Ascending aorta (tissue), 2 donors: ENCODE data around the gene ZFTA. TPM values are rescaled to one million over a fixed set of nuclear protein-coding genes. Genes with fewer than 3 reads are reported as not detected.
"Not testable (repeated sequence)": the region's sequence is repeated elsewhere in the genome, so short reads cannot be mapped to it uniquely, and the experiment has no call there.

Source experiments
- DNase-seq, 2 donors: peaks; one replicate each; pipeline ENCODE4 v3.0.0-alpha.2; 2019; ENCODE audit warnings: low spot score in 2 of 2
- H3K27ac ChIP-seq, 2 donors: fragments of 200-600 bp; sonication (generic); one replicate each; pipeline ENCODE4 v1.5.1; 2016 to 2017; ENCODE audit warnings: mild to moderate bottlenecking in 1 of 2
- H3K27me3 ChIP-seq: fragments of 200-600 bp; sonication (generic); one replicate; pipeline ENCODE4 v1.5.1; 2017
- H3K36me3 ChIP-seq, 2 donors: fragments of 200-600 bp; sonication (generic); one replicate each; pipeline ENCODE4 v1.5.1; 2016
- H3K4me1 ChIP-seq, 2 donors: fragments of 200-600 bp; sonication (generic); one replicate each; pipeline ENCODE4 v1.5.1; 2016 to 2017; ENCODE audit warnings: mild to moderate bottlenecking in 1 of 2
- H3K4me3 ChIP-seq, 2 donors: fragments of 200-600 bp; sonication (generic); one replicate each; pipeline ENCODE4 v1.5.1; 2016 to 2017; ENCODE audit warnings: mild to moderate bottlenecking in 1 of 2
- H3K9me3 ChIP-seq, 2 donors: fragments of 200-600 bp; sonication (generic); one replicate each; pipeline ENCODE4 v1.5.1; 2016
- intact Hi-C: fragments of 100-400 bp; cut with DNase I; formaldehyde crosslinking; loops from one replicate; pipeline ENCODE4 v1.15.1; 2023
- total RNA-seq: library from RNA; depleted of rRNA; stranded (reverse); fragments of >200 nt; gene quantifications from one replicate; pipeline ENCODE4 v1.1.0, GENCODE V29; 2016
- TF ChIP-seq, protein P1 (sequence below), 3 experiments: fragments of 200-600 bp in 2 of 3; fragments of 450-650 bp in 1 of 3; sonication (generic) in 2 of 3; IDR thresholded peaks; one replicate each; pipeline ENCODE4 v1.5.1; 2016 to 2019; ENCODE audit warnings: antibody characterized with exemption in 3 of 3, mild to moderate bottlenecking in 1 of 3, moderate library complexity in 1 of 3

Gene ZFTA
- total RNA-seq, 1 donor from 2014 or later: 34.7 TPM

DNA sequence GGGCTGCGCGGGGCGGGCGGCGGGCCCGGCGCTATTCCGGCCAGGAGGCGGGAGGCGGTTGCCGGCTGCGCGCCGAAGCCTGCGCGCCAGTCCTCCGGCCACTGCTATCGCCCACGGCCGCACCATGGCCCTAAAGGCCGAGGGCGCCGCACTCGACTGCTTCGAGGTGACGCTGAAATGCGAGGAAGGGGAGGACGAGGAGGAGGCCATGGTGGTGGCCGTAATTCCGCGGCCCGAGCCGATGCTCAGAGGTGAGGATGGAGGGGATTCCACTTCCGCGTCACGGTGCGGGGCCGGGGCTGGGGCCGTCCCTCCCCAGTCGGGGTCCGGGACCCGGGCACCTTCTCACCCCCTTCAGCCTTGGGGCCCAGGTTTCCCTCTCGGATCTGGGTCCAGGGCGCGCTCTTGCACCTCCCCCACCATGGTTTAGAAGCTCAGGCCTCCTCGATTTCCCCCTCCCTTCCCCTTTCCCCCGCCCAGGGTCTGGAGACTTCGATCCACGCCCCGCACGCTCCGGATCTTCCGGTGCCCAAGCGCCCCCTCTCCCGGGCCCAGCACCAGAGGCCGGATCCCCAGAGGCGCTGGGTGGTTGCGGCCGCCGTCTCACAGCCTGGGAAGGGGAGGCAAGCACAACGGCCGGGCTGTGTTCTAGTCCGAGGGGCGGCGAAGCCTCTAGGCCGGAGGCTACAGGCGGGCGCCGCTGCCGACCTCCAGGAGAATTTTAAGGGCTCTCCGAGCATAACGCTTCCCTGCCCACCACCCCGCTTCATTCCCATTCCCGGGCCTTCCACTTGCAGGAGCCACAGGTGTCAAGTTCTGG is 45.2 kb upstream of the ZFTA start:
- peak overlapping the region; percentile 71 to 80 for H3K27ac ChIP-seq
- peaks cover 3 to 15% of the 10 kb centered on the region in 2 donors for H3K4me1 ChIP-seq
- H3K27me3 ChIP-seq: no peaks in the 10 kb centered on the region

DNA sequence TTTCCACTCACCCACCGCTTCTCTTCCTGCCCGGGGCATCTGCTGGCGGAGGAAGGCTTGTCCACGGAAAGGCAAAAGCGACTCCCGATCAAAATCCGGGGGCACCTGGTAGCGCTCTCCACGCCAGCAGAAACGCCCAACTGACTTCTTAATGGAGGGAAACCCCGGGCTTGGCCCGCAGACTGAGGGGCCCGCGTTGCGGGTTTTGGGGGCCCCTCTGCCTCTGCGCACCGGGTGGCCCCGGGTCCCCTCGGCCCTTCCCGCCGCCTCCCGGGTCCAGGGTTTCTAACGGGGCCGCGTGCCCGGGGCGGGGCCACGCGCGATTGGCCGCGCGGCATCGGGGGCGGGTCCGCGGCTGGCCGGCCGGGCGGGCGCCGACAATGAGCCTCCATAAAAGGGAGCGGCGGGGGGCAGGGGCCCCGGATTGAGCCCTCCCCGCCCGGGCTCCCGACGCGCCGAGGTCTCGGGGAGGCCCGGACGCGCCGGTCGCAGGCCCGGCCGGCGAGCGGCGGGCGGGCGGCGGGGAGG is 44.5 kb upstream of the ZFTA start, which contains the start of gene SPINDOC:
Gene SPINDOC, plus strand, starts transcription at position 422 of the 528 bp plus-strand sequence. CDS start 231 bp downstream, outside the sequence.
- peak within 1 kb of the TSS; percentile 71 to 80 for H3K27ac ChIP-seq
- peak within 1 kb of the TSS; percentile 95 for H3K4me3 ChIP-seq
- peaks cover 3 to 15% of the 10 kb centered on the region in 2 donors for H3K4me1 ChIP-seq
- no peaks in the 10 kb centered on the region for H3K9me3 ChIP-seq
- TF ChIP-seq, protein P1, sequence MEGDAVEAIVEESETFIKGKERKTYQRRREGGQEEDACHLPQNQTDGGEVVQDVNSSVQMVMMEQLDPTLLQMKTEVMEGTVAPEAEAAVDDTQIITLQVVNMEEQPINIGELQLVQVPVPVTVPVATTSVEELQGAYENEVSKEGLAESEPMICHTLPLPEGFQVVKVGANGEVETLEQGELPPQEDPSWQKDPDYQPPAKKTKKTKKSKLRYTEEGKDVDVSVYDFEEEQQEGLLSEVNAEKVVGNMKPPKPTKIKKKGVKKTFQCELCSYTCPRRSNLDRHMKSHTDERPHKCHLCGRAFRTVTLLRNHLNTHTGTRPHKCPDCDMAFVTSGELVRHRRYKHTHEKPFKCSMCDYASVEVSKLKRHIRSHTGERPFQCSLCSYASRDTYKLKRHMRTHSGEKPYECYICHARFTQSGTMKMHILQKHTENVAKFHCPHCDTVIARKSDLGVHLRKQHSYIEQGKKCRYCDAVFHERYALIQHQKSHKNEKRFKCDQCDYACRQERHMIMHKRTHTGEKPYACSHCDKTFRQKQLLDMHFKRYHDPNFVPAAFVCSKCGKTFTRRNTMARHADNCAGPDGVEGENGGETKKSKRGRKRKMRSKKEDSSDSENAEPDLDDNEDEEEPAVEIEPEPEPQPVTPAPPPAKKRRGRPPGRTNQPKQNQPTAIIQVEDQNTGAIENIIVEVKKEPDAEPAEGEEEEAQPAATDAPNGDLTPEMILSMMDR (IDR thresholded peaks at IDR 0.05): no peak
- H3K27me3 ChIP-seq: no peaks in the 10 kb centered on the region
- peak; percentile 28 to 88 for DNase-seq
- H3K36me3 ChIP-seq: peaks cover 8 to 13% of the 10 kb centered on the region in 2 donors
- intact Hi-C loops: loop anchor here (1.0 to 10.0 kb wide), 3 partner anchors 25 to 138 kb away; partner anchors contain the start of gene ATL3

More for the DNA sequence above, 45.2 kb upstream of the ZFTA start:
- Histone ChIP-seq H3K36me3 (peaks cover 15 to 20% of the 10 kb centered on the region in 2 donors), H3K4me3 (peak overlapping the region; percentile 95), H3K9me3 (no peaks in the 10 kb centered on the region)
- intact Hi-C loops: loop anchor here (1.0 to 10.0 kb wide), 3 partner anchors 25 to 139 kb away; partner anchors contain the start of gene ATL3
- DNase-seq: peak in 1 of 2 donors; percentile 70
- TF ChIP-seq, protein P1 (IDR thresholded peaks at IDR 0.05): peak in 1 of 3 experiments; percentile 5

DNA sequence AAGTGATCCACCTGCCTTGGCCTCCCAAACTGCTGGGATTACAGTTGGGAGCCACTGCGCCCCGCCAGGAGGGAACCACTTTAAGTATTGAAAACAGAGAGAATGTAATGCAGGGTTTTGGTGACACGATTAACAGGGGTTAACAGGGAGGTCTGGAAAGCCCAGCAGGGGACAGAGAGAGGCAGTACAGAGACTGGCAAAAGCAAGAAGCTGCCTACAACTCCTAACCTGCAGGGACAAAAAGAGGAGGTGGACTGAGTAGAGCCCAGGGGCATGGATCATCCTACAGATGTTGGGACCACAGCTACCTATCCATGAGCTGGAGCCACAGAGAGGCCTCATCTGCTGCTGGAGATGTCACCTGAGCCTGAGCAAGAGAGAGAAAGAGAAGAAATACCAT is 42.9 kb upstream of the ZFTA start:
- Histone ChIP-seq H3K27me3 (no peaks in the 10 kb centered on the region), H3K4me3 (no peak overlapping the region), H3K27ac (no peak overlapping the region), H3K4me1 (peaks cover 3 to 15% of the 10 kb centered on the region in 2 donors), H3K9me3 (no peaks in the 10 kb centered on the region), H3K36me3 (peaks cover 0 to 5% of the 10 kb centered on the region in 2 donors)
- TF ChIP-seq, protein P1 (IDR thresholded peaks at IDR 0.05): no peak
- DNase-seq: no peak
- intact Hi-C loops: loop anchor here (10.0 kb wide), 1 partner anchor 137 kb away; the partner anchor contains the start of gene ATL3

DNA sequence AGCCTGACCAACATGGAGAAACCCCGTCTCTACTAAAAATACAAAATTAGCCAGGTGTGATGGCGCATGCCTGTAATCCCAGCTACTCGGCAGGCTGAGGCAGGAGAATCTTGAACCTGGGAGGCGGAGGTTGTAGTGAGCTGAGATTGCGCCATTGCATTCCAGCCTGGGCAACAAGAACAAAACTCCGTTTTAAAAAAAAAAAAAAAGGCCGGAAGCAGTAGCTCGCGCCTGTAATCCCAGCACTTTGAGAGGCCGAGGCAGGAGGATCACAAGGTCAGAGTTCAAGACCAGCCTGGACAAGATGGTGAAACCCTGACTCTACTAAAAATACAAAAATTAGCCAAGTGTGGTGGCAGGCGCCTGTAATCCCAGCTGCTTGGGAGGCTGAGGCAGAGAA is 41.8 kb upstream of the ZFTA start:
- intact Hi-C loops: loop anchor here (10.0 kb wide), 1 partner anchor 136 kb away; the partner anchor contains the start of gene ATL3
- not testable (repeated sequence) for DNase-seq, H3K27me3 ChIP-seq, H3K4me3 ChIP-seq, H3K36me3 ChIP-seq, H3K9me3 ChIP-seq, H3K27ac ChIP-seq
- peaks cover 3 to 15% of the 10 kb centered on the region in 2 donors for H3K4me1 ChIP-seq

DNA sequence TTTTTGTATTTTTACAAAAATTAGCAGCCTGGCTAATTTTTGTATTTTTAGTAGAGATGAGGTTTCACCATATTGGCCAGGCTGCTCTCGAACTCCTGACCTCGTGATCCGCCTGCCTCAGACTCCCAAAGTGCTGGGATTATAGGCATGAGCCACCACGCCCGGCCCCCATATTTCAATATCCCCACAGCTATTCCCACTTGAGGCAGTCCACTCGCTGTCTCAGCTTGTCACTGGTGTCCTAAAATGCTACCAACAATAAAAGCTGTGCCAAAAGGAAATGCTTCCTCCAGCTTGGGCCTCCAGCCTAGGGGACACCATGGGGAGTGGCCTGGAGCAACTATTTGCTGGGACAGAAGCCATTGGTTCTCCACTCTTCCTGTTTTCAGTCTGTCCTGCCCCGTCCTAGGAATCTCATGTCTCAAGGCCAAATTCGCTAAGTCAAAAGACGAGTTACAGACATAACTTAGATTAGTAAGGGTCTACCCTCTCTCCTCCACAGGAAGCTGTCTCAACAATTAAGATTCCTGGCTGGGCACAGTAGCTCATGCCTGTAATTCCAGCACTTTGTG is 37.4 kb upstream of the ZFTA start:
- Histone ChIP-seq H3K27me3 (no peaks in the 10 kb centered on the region), H3K9me3 (no peaks in the 10 kb centered on the region), H3K36me3 (no peaks in the 10 kb centered on the region), H3K4me1 (no peaks in the 10 kb centered on the region), H3K4me3 (no peak overlapping the region), H3K27ac (peak overlapping the region; percentile 6 to 67)
- TF ChIP-seq, protein P1 (IDR thresholded peaks at IDR 0.05): no peak
- peak in 1 of 2 donors; percentile 73 for DNase-seq
- intact Hi-C loops: no loop called here
